Endodermal cell (in vitro differentiated cells): ENCODE data around the gene KCNIP3. TPM values are rescaled to one million over a fixed set of nuclear protein-coding genes. Genes with fewer than 3 reads are reported as not detected.

Experiments
- DNase-seq: peaks from one replicate; pipeline ENCODE4 v3.0.0-alpha.2; 2017
- H3K27ac ChIP-seq: 2 replicates; pipeline ENCODE4 v1.5.1; 2013; ENCODE audit warnings: mild to moderate bottlenecking, low read depth, low read length, moderate library complexity
- H3K27me3 ChIP-seq: 2 replicates; pipeline ENCODE4 v1.6.1; 2013; ENCODE audit warnings: mild to moderate bottlenecking, low read length, moderate library complexity; ENCODE audit not compliant: insufficient read depth, control insufficient read depth, poor library complexity, severe bottlenecking
- H3K36me3 ChIP-seq: 2 replicates; pipeline ENCODE4 v1.7.0; 2013; ENCODE audit warnings: mild to moderate bottlenecking, low read length, moderate library complexity; ENCODE audit not compliant: control insufficient read depth, insufficient read depth
- H3K4me1 ChIP-seq: one replicate; pipeline ENCODE4 v1.7.0; 2013; ENCODE audit warnings: low read length; ENCODE audit not compliant: control insufficient read depth, insufficient read depth
- H3K4me3 ChIP-seq: 2 replicates; pipeline ENCODE4 v1.5.1; 2013; ENCODE audit warnings: mild to moderate bottlenecking, low read length, moderate library complexity
- H3K9ac ChIP-seq: 2 replicates; pipeline ENCODE4 v1.6.1; 2013; ENCODE audit warnings: mild to moderate bottlenecking, low read length, moderate library complexity; ENCODE audit not compliant: poor library complexity, severe bottlenecking; ENCODE audit errors: extremely low read depth
- H3K9me3 ChIP-seq: 2 replicates; pipeline ENCODE4 v1.6.1; 2013; ENCODE audit warnings: mild to moderate bottlenecking, low read length, moderate library complexity; ENCODE audit not compliant: control insufficient read depth
- H3K27ac Mint-ChIP-seq: 2 replicates; pipeline ENCODE4 v1.8.0; 2020; ENCODE audit warnings: mixed read lengths
- H3K27me3 Mint-ChIP-seq: 2 replicates; pipeline ENCODE4 v1.8.0; 2021; ENCODE audit warnings: mild to moderate bottlenecking, mixed read lengths; ENCODE audit not compliant: insufficient read depth
- H3K36me3 Mint-ChIP-seq: 2 replicates; pipeline ENCODE4 v1.8.0; 2020; ENCODE audit warnings: low read depth, mixed read lengths
- H3K4me1 Mint-ChIP-seq: 2 replicates; pipeline ENCODE4 v1.8.0; 2020; ENCODE audit warnings: mixed read lengths
- H3K4me3 Mint-ChIP-seq: 2 replicates; pipeline ENCODE4 v1.8.0; 2020; ENCODE audit warnings: mild to moderate bottlenecking, moderate library complexity, mixed read lengths
- H3K9me3 Mint-ChIP-seq: 2 replicates; pipeline ENCODE4 v1.8.0; 2020; ENCODE audit warnings: mild to moderate bottlenecking, mixed read lengths
- WGBS, 2 experiments: methylation state at CpG; one replicate each; pipeline versions ENCODE4 v1.1.5 to v1.1.7; 2013; ENCODE audit warnings: missing lambda C conversion rate in 2 of 2, mixed read lengths in 1 of 2; ENCODE audit not compliant: insufficient coverage in 1 of 2, insufficient read length in 1 of 2; 5-methylcytosine and 5-hydroxymethylcytosine counted together
- total RNA-seq, 2 donors: library from RNA; stranded (reverse); fragmentation: NEBNext Ultra II Directional in 1 of 2; extraction: Animal tissue kit (Norgen Biotek cat#: 25700) in 1 of 2; gene quantifications; 2 replicates in 1 of 2; 3 replicates in 1 of 2; pipeline ENCODE4 v1.2.1, GENCODE V29; 2021
- TF ChIP-seq, protein P1 (sequence below): fragments of 200-600 bp; sonication (generic); conservative IDR thresholded peaks from 2 replicates; pipeline ENCODE4 v1.5.0; 2021; ENCODE audit warnings: antibody characterized with exemption, mild to moderate bottlenecking

Gene KCNIP3
- total RNA-seq, 2 donors from 2014 or later: 0.26 to 1.3 TPM

DNA sequence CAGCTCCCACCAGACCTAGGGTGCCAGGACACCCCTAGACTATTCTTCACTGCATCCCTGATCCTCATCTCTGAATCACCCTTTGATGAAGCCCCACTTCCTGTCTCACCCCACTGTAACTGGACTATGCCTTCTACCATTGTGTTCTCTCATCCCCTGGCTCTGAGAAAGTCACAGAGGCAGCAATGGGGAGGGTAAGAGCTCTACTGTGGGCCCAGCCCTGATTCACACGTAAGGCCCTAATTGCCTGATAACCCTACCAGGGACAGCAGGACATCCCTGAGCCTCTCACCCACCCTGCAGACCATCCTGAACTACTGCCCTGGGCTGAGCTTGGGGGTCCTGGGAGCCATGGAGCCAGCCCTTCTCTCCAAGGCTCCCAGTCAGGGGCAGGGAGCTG, 24.4 kb upstream of the KCNIP3 start:
- Mint-ChIP-seq H3K4me3 (no peak overlapping the region), H3K4me1 (no peaks in the 10 kb centered on the region), H3K36me3 (no peaks in the 10 kb centered on the region), H3K27ac (no peak overlapping the region), H3K27me3 (no peaks in the 10 kb centered on the region), H3K9me3 (no peaks in the 10 kb centered on the region)
- H3K9me3 ChIP-seq: no peaks in the 10 kb centered on the region
- TF ChIP-seq, protein P1, sequence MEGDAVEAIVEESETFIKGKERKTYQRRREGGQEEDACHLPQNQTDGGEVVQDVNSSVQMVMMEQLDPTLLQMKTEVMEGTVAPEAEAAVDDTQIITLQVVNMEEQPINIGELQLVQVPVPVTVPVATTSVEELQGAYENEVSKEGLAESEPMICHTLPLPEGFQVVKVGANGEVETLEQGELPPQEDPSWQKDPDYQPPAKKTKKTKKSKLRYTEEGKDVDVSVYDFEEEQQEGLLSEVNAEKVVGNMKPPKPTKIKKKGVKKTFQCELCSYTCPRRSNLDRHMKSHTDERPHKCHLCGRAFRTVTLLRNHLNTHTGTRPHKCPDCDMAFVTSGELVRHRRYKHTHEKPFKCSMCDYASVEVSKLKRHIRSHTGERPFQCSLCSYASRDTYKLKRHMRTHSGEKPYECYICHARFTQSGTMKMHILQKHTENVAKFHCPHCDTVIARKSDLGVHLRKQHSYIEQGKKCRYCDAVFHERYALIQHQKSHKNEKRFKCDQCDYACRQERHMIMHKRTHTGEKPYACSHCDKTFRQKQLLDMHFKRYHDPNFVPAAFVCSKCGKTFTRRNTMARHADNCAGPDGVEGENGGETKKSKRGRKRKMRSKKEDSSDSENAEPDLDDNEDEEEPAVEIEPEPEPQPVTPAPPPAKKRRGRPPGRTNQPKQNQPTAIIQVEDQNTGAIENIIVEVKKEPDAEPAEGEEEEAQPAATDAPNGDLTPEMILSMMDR: no peak
- no peak overlapping the region for H3K4me3 ChIP-seq
- H3K36me3 ChIP-seq: no peaks in the 10 kb centered on the region
- no peak overlapping the region for H3K9ac ChIP-seq
- 77 to 100% methylated on average over 1 of the region's 1 CpG for whole genome bisulfite sequencing, 2 experiments
- H3K27me3 ChIP-seq: no peaks in the 10 kb centered on the region
- H3K4me1 ChIP-seq: no peaks in the 10 kb centered on the region
- peak; percentile 18 for DNase-seq
- H3K27ac ChIP-seq: no peak overlapping the region

GRCh38 chr2:95273566-95274290, 23.4 kb upstream of the KCNIP3 start:
- DNase-seq: no peak
- H3K4me3 ChIP-seq: no peak overlapping the region
- H3K27ac ChIP-seq: no peak overlapping the region
- H3K4me1 ChIP-seq: no peaks in the 10 kb centered on the region
- Mint-ChIP-seq H3K4me1 (no peaks in the 10 kb centered on the region), H3K27ac (no peak overlapping the region), H3K9me3 (no peaks in the 10 kb centered on the region), H3K36me3 (no peaks in the 10 kb centered on the region), H3K27me3 (no peaks in the 10 kb centered on the region), H3K4me3 (no peak overlapping the region)
- H3K9me3 ChIP-seq: no peaks in the 10 kb centered on the region
- no peaks in the 10 kb centered on the region for H3K36me3 ChIP-seq
- no peak overlapping the region for H3K9ac ChIP-seq
- no peaks in the 10 kb centered on the region for H3K27me3 ChIP-seq
- 92 to 96% methylated on average over 10 to 11 of the region's 11 CpGs for WGBS, 2 experiments
- TF ChIP-seq, protein P1: no peak

- H3K4me3 ChIP-seq: no peak within 1 kb of the TSS
- no peak within 1 kb of the TSS for H3K27ac ChIP-seq
- no peaks in the 10 kb centered on the region for H3K4me1 ChIP-seq
- H3K27me3 ChIP-seq: no peaks in the 10 kb centered on the region
- no peak within 1 kb of the TSS for H3K9ac ChIP-seq
- WGBS, 2 experiments: 80 to 86% methylated on average over 2 to 17 of the region's 17 CpGs
- TF ChIP-seq, protein P1: no peak
- peak; percentile 91 for DNase-seq
- Mint-ChIP-seq H3K4me1 (no peaks in the 10 kb centered on the region), H3K4me3 (no peak within 1 kb of the TSS), H3K27ac (no peak within 1 kb of the TSS), H3K36me3 (no peaks in the 10 kb centered on the region), H3K27me3 (no peaks in the 10 kb centered on the region), H3K9me3 (no peaks in the 10 kb centered on the region)
- H3K9me3 ChIP-seq: no peaks in the 10 kb centered on the region
- no peaks in the 10 kb centered on the region for H3K36me3 ChIP-seq
These were observed 22.6 kb upstream of the KCNIP3 start, which contains the start of gene PROM2 for GRCh38 chr2:95274291-95275150. TSS of gene PROM2 (plus strand) at chr2:95274449. CDS start at chr2:95274586, 137 bp downstream.
